ENCODE data around the gene WASHC2A.
"Not testable (repeated sequence)": the region's sequence is repeated elsewhere in the genome, so short reads cannot be mapped to it uniquely, and the experiment has no call there.

The WASHC2A gene

GRCh38 chr10:50067546-50068351, at the start of gene WASHC2A:
Gene WASHC2A (plus strand): TSS chr10:50067954. CDS start chr10:50068006, 52 bp downstream.
- peak; percentile 60 to 93 (median 73) for DNase-seq

- not testable (repeated sequence) for DNase-seq
Measured at GRCh38 chr10:50019279-50019678, 48.5 kb upstream of the WASHC2A start.

- DNase-seq: not testable (repeated sequence)
Measured at GRCh38 chr10:50020451-50021024, 47.2 kb upstream of the WASHC2A start.

- DNase-seq: no peak
Measured at GRCh38 chr10:50021646-50022045, 46.1 kb upstream of the WASHC2A start.

- not testable (repeated sequence) for DNase-seq
Measured at GRCh38 chr10:50024716-50025383, 42.9 kb upstream of the WASHC2A start.

- DNase-seq: no peak
Measured at GRCh38 chr10:50025627-50026026, 42.1 kb upstream of the WASHC2A start.

GRCh38 chr10:50027195-50027594, 40.6 kb upstream of the WASHC2A start:
- DNase-seq: no peak

GRCh38 chr10:50033481-50033880, 34.3 kb upstream of the WASHC2A start:
- no peak for DNase-seq

- not testable (repeated sequence) for DNase-seq
Measured at GRCh38 chr10:50035337-50035736, 32.4 kb upstream of the WASHC2A start.

- DNase-seq: no peak
Measured at GRCh38 chr10:50044941-50045664, 22.7 kb upstream of the WASHC2A start.

- DNase-seq: not testable (repeated sequence)
Measured at GRCh38 chr10:50046457-50046856, 21.3 kb upstream of the WASHC2A start.

- not testable (repeated sequence) for DNase-seq
Measured at GRCh38 chr10:50047594-50047993, 20.2 kb upstream of the WASHC2A start.

GRCh38 chr10:50051995-50052660, 15.6 kb upstream of the WASHC2A start:
- not testable (repeated sequence) for DNase-seq

GRCh38 chr10:50052778-50053376, 14.9 kb upstream of the WASHC2A start:
- DNase-seq: not testable (repeated sequence)

- not testable (repeated sequence) for DNase-seq
Measured at GRCh38 chr10:50055494-50056292, 12.1 kb upstream of the WASHC2A start.

- DNase-seq: not testable (repeated sequence)
Measured at GRCh38 chr10:50056654-50057053, 11.1 kb upstream of the WASHC2A start.

GRCh38 chr10:50058727-50059126, 9.0 kb upstream of the WASHC2A start:
- DNase-seq: not testable (repeated sequence)

- not testable (repeated sequence) for DNase-seq
Measured at GRCh38 chr10:50059946-50060345, 7.8 kb upstream of the WASHC2A start.

- not testable (repeated sequence) for DNase-seq
Measured at GRCh38 chr10:50061548-50061947, 6.2 kb upstream of the WASHC2A start.

GRCh38 chr10:50063100-50063499, 4.7 kb upstream of the WASHC2A start:
- DNase-seq: no peak

GRCh38 chr10:50068352-50068659, 552 bp downstream of the WASHC2A start:
- not testable (repeated sequence) for DNase-seq
